Right lobe of liver (tissue), 4 donors: Measurements from ENCODE around the gene NEDD9.

ENCODE experiments used
- POLR2A ChIP-seq: fragments of 450-650 bp; IDR thresholded peaks from one replicate; pipeline ENCODE4 v1.6.1; 2017; ENCODE audit warnings: antibody characterized with exemption, mild to moderate bottlenecking
- TF ChIP-seq, protein P1 (sequence below), 4 donors: fragments of 200-600 bp in 3 of 4; fragments of 450-650 bp in 1 of 4; IDR thresholded peaks; one replicate each; pipeline versions ENCODE4 v1.5.1 to v1.8.0; 2016 to 2022; ENCODE audit warnings: antibody characterized with exemption in 4 of 4, mild to moderate bottlenecking in 2 of 4
- donor health status: DM: no; HTN: no; CAD: no.
- donor health status: DM: no; HTN: no; CAD: no.
- donor health status: DM: no; HTN: yes; CAD: no.

DNA sequence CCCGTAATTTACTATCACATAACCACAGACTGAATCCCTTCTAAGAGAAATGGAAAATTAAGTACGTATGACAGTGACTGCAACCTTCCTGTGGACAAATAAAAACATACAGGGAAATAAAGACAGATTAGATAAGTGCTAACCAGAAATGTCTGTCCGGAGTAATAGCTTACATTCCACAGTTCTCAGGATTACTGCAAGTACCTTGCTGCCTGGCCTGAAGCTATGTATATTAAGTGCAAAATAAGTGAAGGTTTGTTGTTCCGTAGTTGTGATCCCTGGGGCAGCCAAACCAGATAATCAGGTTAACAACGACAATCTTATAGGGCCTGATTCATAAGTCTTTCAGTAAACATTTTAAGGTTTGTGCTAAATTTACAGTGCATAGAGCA lies 2.8 kb downstream of the NEDD9 start:
- TF ChIP-seq, protein P1, sequence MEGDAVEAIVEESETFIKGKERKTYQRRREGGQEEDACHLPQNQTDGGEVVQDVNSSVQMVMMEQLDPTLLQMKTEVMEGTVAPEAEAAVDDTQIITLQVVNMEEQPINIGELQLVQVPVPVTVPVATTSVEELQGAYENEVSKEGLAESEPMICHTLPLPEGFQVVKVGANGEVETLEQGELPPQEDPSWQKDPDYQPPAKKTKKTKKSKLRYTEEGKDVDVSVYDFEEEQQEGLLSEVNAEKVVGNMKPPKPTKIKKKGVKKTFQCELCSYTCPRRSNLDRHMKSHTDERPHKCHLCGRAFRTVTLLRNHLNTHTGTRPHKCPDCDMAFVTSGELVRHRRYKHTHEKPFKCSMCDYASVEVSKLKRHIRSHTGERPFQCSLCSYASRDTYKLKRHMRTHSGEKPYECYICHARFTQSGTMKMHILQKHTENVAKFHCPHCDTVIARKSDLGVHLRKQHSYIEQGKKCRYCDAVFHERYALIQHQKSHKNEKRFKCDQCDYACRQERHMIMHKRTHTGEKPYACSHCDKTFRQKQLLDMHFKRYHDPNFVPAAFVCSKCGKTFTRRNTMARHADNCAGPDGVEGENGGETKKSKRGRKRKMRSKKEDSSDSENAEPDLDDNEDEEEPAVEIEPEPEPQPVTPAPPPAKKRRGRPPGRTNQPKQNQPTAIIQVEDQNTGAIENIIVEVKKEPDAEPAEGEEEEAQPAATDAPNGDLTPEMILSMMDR (IDR thresholded peaks at IDR 0.05): no peak
- no peak for TF ChIP-seq POLR2A
